Mucosa of gallbladder (tissue), 1 donor: ENCODE measurements around the gene TMEM106A. TPM values are rescaled to one million over a fixed set of nuclear protein-coding genes. Genes with fewer than 3 reads are reported as not detected.
"Not testable (repeated sequence)": the region's sequence is repeated elsewhere in the genome, so short reads cannot be mapped to it uniquely, and the experiment has no call there.

Experiments used
- DNase-seq: peaks from one replicate; pipeline ENCODE4 v3.0.0-alpha.2; 2020; ENCODE audit warnings: low spot score
- total RNA-seq: library from RNA; stranded (reverse); gene quantifications from one replicate; pipeline ENCODE4 v1.2.1, GENCODE V29; 2021
- donor health status: DM: no; HTN: no; CAD: no.

TMEM106A gene
- 10.8 TPM for total RNA-seq

- DNase-seq: peak; percentile 70
These were observed at the start of gene TMEM106A for GRCh38 chr17:43211480-43212402. TMEM106A (plus strand) TSS chr17:43211875; CDS start chr17:43213042, 1,167 bp downstream.

GRCh38 chr17:43165971-43166370 lies 45.7 kb upstream of the TMEM106A start:
- not testable (repeated sequence) for DNase-seq

GRCh38 chr17:43169561-43170139 lies 42.0 kb upstream of the TMEM106A start:
- DNase-seq: no peak

- peak; percentile 93 for DNase-seq
These were observed 41.4 kb upstream of the TMEM106A start for GRCh38 chr17:43170140-43170765.

GRCh38 chr17:43170766-43171585 lies 40.7 kb upstream of the TMEM106A start, which contains the start of gene NBR1:
NBR1 (plus strand) TSS chr17:43171214; CDS start chr17:43175800, 4,586 bp downstream.
- peak; percentile 98 for DNase-seq

GRCh38 chr17:43171586-43172487 lies 39.8 kb upstream of the TMEM106A start:
- peak; percentile 55 for DNase-seq

GRCh38 chr17:43175213-43176118 lies 36.2 kb upstream of the TMEM106A start:
- no peak for DNase-seq

- peak; percentile 19 for DNase-seq
These were observed 35.5 kb upstream of the TMEM106A start for GRCh38 chr17:43176119-43176570.

GRCh38 chr17:43183921-43184320 lies 27.8 kb upstream of the TMEM106A start:
- DNase-seq: no peak

GRCh38 chr17:43186656-43187055 lies 25.0 kb upstream of the TMEM106A start:
- not testable (repeated sequence) for DNase-seq

GRCh38 chr17:43193251-43193650 lies 18.4 kb upstream of the TMEM106A start:
- DNase-seq: no peak

GRCh38 chr17:43199633-43200032 lies 12.0 kb upstream of the TMEM106A start:
- no peak for DNase-seq

GRCh38 chr17:43200127-43200526 lies 11.5 kb upstream of the TMEM106A start:
- DNase-seq: no peak

GRCh38 chr17:43203013-43203412 lies 8.7 kb upstream of the TMEM106A start:
- DNase-seq: not testable (repeated sequence)

GRCh38 chr17:43210576-43210975 lies 1.1 kb upstream of the TMEM106A start:
- no peak for DNase-seq

- DNase-seq: no peak
These were observed 574 bp upstream of the TMEM106A start for GRCh38 chr17:43211123-43211479.

- no peak for DNase-seq
These were observed 1.2 kb downstream of the TMEM106A start for GRCh38 chr17:43212641-43213490.

GRCh38 chr17:43213545-43213944 lies 1.9 kb downstream of the TMEM106A start:
- no peak for DNase-seq
